HG03045 (cell line): ENCODE measurements around the gene TSHZ3.

ENCODE experiments used
- ATAC-seq: cut with Tn5 transposase; IDR thresholded peaks from one replicate; pipeline ENCODE4 v1.9.1; 2021; ENCODE audit warnings: mild to moderate bottlenecking, moderate library complexity; ENCODE audit not compliant: unreplicated experiment

TSHZ3 gene

DNA sequence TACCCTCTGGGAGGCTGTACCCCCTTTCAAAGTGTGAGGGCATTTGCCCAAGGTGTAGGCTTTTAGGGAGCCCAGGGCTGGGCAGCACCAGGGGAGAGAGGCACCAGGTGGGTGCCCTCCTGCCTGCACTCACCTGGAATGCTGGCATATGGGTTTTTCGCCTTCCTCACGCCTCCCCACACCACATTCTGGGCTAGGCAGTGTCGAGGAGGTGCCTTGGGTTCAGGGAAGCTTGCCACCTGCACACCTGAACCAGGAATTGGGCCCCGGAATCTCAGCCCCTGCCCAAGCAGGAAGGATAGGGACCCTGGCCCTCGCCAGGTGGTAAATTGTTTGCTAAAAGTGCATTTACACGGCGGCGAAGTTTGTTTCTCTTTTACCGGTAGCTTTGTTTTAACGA lies 5.1 kb upstream of the TSHZ3 start:
- ATAC-seq, result no peak

DNA sequence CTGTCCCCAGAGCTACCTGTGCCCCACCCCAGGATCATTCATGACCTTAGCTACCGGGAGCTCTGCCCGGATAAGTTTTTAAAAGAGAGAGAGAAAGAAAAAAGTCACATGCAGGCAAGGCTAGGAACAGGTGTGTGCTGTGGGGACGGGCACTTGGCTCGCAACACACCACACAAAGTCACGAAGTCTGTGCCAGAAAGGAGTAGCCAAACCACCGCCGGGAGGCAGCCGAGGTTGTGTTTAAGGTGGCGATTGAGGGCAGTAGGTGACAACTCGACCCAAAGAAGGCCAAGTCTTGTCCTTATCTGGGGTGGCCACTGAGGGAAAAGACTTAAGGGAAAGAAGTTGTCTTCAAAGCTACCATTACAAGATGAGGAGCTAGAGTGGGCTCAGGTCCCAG lies 4.6 kb upstream of the TSHZ3 start:
- no peak for ATAC-seq

DNA sequence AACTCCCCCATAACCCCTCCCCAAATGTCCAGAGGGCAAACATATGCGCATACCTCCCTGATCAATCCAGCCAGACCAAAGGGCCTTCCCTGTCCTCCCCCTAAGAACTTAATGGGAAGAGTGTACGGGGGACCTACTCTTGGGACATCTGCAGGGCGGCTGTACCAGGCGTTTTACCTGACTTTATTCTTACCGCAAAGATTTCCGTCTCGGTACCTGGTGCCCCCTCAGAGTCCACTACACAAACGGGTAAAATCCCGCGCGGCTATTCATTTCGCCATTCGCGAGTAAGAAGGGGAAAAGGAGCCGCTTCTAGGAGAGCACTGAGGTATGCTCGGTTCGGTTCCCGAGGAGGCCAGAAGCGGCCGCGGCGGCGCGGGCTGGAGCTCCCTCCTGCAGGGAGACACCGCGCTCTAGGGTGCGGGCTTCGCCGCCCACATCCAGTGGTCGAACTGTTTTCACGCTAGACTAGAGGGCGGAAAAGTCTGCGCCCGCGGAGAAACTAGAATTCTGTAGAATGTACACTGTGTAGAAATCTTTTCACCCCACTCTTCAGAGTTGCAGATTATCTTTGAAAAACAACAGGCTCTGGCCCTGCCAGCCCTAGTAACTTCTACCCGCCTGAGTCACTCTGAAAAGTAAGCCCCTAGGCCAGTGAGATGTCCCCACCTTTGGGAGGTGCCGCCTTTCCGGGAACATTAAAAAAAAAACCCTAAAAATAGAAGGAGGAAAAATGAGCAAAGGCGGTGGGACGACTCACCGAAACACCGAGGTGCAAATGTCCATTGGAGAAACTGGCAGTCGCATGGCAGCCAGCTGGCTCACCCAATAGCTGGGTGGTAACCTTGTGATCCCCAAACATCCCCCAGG lies 3.8 kb upstream of the TSHZ3 start:
- no peak for ATAC-seq

DNA sequence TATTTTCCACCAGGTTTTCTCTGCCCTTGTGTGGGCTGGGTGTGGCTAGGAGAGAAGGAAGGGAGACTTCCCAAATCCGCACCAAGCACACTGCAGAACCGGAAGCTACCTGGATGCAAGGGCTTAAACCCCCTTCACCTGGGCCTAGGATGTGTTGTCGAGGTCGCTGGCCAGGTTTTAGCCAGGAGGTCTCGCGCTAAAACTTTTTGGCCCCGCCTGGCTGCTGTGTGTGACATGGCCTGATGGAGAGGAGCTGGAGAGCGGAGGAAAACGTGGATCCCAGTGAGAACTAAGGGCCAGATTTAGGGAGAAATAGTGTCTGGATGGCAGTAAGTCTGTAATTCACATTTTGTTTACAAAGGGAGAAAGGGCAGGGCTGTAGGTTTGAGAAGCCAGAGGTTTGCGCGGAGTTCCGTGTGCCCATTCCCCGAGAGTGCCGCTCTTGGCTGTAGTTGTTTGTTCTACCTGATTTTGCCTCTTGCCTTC lies 3.1 kb upstream of the TSHZ3 start:
- ATAC-seq, result no peak

DNA sequence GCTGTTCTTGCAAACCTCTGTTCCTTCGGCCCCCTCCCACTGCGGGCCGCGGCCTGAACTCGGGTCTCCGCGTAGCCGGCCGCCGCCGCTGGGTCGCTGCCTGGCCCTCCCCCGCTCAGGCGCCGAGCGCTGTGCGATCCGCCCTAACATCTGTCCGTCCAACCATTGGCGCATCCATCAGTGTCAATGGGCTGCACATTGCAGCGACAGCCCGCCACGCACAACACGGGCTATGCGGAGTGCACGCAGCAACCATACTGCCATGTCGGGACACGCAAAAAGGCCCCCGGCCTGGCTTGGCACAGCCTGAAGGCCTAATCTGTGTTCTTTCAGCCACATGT lies 2.6 kb upstream of the TSHZ3 start:
- no peak for ATAC-seq

DNA sequence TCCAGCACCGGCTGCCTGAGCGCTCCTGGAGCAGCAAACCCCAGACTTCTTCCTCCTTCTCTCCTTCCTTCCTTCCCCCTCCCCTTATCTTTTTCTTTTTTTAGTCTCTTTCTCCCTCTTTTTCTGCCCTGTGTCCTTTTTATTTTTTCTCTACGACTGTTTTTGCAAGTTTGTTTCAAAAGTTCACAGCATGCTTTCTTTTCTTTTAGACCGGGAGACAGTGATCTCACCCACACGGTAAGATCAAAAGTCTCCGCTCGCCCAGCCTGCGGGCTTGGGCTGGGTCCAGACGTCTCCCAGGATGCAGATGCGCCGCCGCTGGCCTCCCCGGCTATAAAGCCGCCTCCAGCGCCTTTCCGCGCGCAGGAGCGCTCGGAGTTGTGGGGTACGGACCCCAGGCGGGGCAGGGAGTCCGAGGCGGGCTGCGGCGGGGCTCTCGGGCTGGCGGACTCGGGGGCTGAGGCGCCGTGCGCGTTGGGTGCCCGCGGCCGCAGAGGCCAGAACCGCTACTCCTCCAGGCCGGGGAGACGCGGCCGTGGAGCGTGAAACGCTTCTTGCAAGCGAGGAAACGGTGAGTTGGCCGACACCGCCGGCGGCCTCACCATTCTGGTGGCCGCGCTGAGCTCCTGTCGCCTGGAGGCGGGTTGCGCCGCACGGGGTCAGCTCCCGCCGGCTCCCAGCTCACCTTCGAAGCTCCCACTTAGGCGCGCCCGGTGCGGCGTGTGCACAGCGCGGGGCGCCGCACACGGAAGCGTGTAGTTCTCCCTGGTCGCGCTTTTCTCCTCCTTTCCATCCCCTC lies 2.0 kb upstream of the TSHZ3 start:
- no peak for ATAC-seq

DNA sequence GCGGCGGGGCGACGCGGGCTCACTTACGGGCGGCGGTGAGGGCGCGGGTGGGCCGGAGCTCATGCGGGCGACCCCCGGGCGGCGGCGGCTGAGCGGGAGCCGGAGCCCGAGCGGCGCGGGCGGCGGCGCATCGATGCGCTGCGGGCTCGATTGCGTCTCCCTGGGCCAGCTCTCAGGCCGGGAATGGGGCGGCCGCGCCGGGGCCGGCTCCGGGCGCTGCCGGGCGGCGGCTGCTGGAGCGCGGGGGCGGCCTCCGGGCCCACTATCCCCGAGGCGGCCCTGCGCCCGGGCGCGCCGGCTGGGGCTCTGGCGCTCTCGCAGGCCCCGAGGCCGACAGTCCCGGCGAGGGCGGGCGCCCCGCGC lies 1.4 kb upstream of the TSHZ3 start:
- no peak for ATAC-seq

DNA sequence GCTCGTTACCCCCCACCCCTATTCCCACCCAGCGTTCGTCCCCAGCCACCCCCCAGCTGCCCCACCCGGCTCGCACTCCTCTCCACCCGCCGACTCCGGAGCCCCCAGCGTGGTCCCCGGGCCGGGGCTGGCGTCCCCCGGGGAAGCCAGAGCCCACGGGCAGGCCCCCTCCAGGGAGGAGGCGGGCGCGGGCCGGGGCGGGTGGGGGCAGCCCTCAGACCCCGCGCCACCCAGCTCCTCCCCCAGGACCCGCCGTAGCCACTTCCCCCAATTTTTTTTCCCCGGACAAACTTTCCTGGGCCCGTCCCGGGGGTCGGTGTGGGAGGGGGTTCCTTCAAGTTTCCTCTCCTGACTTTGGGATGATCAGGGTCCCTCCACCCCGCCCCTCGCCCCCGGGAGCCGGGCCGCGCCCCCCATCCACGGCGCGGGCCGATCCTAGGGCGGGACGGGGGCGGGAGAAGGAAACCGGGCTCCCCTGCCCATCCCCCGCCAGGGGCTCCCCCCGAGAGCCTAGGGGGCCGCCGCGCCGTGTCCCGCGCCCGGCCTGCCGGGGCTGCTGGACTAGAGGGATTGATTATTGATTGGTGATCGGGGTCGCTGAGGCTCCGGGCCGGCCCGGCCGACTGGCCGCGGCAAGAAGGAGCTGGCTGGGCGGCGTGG lies 927 bp upstream of the TSHZ3 start:
- ATAC-seq, result no peak

DNA sequence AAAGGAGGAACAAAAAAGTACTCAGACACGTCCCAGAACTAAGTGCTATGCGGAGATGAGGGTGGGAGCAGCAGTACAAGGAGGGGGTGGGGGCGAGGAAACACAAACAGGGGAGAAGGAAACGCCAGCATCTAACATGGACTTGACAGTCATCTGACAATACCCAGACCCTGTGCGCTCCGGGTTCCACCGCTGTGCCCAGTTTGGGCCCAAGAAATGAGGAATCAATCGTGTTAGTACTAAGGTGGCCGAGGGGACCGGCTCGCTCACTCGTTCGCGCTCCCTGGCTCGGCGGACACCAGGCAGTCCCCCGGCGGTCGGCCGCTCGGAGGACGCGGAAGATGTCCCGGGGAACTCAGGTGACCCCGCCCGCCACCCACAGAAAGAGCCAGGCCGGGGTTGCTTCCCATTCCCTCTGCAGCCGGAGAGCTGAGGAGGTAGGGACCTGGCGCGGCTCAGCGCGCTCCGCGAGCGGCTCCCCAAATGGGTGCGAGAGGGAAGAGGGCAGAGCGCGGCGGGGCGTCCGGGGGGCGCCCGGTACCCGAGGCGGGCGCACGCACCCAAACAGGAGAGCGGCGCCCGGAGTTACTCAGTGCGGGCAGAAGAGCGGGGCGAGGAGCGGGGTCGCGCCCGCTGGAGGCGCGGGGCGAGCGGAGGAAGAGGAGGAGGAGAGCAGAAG lies 616 bp downstream of the TSHZ3 start:
- ATAC-seq, result no peak

DNA sequence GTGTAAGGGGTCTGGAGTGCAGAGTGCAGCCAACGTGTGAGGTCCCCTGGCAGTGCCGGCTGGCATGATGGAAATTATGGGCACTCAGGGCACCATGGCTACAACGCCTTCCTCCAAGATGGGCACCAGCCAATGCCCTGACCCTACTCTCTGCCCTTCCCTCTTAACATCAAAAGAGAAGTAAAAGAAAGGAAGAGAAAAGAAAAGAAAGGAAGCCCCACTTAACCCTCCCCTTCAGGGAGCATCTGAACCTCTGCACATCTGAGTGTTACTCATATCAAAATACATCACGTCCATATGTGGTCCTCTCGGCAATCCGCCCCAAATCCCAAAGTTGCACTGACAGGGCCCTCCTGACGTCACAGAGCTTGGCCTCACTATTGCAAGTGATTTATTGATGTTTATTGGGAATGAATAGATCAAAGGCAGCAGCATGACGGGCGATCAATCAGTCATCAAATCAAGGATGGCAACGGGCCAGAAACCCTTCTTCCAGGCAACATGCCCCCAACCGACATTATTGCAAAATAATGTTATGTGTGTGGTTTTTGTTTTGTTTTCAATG lies 1.3 kb downstream of the TSHZ3 start:
- no peak for ATAC-seq

DNA sequence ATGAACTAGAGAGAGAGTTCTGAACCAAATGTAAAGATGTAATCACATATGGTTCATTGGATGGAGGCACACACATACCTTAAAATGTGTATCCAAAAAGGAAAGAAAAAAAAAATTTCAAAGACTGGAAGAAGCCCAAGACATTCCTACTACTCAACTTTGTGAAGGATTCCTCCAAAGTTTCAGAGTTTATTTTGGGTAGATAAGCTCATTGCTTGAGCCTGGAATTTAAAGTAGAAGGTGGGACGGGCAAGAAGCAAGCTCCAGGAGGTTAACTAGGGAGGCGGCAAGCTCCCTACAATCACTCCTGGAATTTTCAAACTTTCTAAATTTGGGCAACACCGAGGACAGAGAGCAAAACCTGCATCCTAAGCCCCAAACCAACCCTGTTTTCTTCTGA lies 1.9 kb downstream of the TSHZ3 start:
- no peak for ATAC-seq

DNA sequence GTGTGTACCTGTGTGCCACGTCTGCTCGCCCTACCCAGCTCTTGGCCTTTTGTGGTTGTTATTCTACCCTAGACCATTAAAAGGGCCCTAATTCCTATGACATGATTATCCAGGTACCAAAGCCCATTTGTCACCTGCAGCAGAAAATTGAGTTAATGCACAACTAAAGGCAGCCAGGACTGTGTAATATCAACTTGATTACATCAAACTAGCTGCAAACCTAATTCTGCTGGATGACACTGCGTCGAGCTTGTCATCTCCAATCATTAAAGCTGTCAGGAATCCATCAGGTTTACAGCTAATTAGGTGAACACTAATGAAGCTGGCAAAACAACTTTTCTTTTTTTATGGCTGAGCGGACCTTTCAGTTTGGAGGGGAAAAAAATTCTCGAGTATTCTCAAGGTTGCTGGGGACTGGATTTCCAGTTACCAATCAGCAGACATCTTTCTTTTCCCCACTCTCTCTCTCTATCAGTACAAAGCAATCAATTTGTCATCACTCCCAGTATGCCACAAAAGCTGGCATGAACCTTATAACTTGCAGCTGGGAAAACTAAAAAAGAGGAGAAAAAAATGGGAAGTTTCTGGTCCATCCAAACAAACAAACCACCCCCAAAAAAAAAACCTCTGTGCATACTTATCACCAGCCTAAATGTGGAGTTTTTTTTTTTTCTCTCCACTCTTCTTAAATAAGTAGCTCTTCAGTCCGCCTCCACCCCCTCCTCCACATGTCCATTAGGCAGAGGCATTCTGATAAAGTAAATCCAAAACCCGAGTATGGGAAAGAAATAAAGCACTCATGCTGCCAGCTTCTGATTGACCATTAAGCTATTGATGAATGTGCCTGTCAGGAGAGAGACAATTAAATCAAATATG lies 2.8 kb downstream of the TSHZ3 start:
- ATAC-seq, result no peak

DNA sequence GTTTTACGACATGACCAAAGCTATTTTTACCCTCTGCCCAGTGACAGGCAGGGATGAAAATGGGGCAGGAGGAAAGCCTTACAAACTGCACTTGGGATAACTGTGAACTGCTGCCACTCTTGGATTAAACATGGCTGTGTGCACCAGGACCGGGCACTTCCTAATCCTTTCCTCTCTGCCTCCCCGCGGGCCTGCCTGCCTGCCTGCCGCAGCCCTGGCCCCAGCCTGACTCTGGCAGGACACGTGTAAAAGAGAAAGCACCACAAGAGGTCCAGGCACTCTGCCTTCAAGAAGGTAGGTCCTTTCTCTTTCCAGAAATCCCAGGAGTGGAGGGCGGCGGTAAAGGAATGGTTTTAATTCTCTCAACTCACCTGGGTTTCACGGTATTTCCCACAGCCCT lies 4.8 kb downstream of the TSHZ3 start:
- no peak for ATAC-seq

DNA sequence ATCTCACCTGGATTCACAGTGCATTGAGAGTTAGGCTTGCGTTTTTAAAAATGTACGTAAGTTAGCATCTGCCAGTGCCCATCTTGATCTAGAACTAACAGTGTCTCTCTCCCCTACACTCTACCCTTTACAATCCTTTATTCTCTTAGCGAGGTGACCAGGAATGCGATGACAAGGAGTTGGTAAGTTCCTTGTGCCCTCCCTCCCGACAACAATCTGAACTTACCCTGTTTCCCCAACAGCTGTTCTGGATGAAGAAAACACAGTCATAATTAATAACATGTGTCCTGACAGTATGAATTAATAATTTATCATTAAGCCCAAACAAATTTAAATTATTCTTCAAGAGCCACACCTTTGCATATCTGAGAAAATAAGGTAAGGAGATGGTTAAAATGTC lies 6.3 kb downstream of the TSHZ3 start:
- no peak for ATAC-seq

DNA sequence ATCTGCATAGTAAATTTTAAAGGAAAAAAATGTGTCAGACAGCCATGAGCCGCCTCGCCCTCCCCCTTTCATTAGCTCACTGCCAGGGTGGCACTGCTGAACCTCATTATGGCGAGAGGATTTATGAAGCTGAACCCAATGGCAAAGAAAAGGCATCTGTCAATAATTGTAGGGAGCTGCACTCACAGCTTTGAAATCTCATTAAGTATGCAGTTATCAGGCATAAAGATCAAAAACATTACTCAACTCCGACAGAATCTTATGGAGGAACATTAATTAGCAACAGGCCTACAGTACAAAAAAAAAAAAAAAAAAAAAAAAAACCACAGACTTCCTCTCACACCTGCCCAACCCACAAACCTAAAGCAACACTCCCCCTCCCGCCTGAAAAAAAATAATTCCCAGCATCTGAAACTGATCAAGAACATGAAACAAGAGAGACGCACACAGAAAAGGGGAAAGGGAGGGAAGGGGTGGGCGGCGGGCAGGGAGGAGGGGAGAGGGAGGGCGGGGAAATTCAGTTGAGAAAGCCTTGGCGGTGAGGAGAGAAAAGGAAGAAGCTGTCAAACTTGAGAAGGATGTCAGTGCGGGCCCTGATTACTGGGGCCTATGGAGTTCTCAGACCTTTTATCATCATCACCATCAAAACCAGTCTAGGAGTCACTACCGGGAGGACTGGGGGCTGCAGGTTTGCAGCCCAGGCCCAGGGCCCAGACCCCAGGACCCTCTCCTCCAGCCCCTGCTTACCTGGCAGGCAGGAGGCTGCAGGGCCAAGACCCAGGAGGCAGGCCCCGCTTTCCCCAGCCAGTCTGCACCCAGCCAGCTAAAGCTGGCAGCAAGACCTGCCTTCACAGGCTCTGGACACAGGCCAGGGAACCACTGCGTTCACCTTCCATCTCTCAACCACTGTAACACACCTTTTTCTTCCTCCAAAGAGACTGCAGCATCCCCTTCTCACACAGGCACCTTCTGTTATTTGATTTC lies 8.9 kb downstream of the TSHZ3 start:
- no peak for ATAC-seq

DNA sequence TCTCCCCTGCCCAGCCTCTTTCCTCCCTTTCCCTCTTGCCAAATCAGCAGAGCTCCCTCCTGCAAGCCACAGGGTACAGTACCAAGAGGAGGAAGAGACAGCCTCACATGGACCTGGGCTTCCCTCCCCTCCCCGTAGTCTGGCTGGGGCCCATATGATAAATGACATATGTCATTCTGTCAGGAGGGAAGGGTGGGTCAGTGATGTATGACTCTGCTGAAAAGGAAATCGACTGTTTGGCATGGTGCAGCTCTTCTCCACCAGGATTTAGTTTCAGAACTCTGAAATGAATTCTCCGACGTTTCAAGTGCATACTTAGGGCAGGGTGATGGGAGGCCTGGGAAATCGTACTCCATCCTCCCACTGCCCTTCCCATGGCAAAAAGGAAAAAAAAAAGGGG lies 9.8 kb downstream of the TSHZ3 start:
- no peak for ATAC-seq

DNA sequence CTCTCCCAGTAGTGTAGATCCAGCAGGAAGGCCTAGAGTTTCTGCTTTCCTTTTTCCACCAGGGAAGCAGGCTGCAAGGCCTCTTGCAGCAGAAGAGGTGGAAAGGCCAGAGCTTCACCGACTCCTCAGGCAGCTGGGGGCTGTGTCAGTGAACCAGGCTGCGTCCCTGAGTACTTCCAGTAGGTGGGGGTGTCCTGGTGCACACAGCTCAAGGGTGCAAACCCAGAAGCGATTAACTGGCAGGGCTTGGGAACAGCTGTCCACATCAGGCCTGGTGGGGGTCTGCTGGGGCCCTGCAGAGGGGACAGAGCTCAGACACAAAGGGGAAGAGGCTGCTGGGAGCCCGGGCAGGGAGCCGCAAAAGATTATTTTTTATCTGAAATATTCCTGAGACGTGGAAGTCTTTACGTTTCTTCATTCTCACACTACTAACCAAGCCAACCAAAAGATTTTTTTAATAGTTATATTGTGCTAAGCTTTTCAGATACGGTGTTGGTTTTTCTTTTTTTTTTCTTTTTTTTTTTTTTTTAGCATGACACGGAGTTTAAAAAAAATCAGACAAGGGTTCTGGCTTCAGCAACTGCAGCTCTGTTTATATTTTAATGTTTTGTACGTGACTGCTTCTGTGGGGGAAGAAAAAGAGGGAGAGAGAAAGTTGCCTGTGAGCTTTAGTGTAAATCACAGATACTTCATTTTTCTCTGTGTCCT lies 11.0 kb downstream of the TSHZ3 start:
- no peak for ATAC-seq
